AG04449 (cell line): ENCODE measurements around the gene WIPF3.

Source experiments
- CTCF ChIA-PET: fragments of 350-600 bp; formaldehyde crosslinking; extraction: SDS; loops from one replicate; lab custom pipeline; 2021; ENCODE audit warnings: antibody characterized with exemption; lab: Yijun Ruan, JAX
- POLR2A ChIA-PET: fragments of 400-600, 350-600 bp; formaldehyde crosslinking; extraction: SDS; loops from one replicate; lab custom pipeline; 2020; ENCODE audit warnings: antibody characterized with exemption, inconsistent platforms; lab: Yijun Ruan, JAX
- DNase-seq: peaks from one replicate; pipeline ENCODE4 v3.0.0-alpha.2; 2010; ENCODE audit warnings: low read depth, low spot score
- H3K4me3 ChIP-seq: 2 replicates; pipeline ENCODE4 v1.5.1; 2011; ENCODE audit warnings: low read depth, mild to moderate bottlenecking, control low read depth, low read length
- TF ChIP-seq, protein P1 (sequence below): IDR thresholded peaks from one replicate; pipeline ENCODE4 v1.5.1; 2011; ENCODE audit warnings: mild to moderate bottlenecking, moderate library complexity, low read length, control low read depth, inconsistent platforms; ENCODE audit not compliant: insufficient read depth; ENCODE audit errors: missing control alignments

WIPF3 gene

DNA sequence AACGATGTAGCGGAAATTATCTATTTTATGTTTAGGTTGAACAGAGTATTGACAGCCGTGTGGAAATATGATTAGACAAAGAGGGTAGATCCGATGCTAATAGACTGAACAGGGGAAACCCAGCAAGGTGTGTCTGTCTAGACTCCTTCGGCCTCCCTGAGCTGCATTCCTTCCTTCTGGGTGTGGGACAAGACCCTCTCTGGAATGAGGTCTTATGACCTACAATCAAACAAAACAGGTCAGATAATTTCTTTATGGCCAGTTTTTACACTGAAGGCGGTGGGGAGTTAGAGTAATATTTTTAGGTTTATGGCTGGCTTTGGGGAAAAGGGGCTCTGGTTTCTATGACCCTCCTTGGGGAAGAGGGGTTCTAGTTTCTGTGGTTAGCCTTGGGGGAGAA, 41.2 kb downstream of the WIPF3 start:
- TF ChIP-seq, protein P1, sequence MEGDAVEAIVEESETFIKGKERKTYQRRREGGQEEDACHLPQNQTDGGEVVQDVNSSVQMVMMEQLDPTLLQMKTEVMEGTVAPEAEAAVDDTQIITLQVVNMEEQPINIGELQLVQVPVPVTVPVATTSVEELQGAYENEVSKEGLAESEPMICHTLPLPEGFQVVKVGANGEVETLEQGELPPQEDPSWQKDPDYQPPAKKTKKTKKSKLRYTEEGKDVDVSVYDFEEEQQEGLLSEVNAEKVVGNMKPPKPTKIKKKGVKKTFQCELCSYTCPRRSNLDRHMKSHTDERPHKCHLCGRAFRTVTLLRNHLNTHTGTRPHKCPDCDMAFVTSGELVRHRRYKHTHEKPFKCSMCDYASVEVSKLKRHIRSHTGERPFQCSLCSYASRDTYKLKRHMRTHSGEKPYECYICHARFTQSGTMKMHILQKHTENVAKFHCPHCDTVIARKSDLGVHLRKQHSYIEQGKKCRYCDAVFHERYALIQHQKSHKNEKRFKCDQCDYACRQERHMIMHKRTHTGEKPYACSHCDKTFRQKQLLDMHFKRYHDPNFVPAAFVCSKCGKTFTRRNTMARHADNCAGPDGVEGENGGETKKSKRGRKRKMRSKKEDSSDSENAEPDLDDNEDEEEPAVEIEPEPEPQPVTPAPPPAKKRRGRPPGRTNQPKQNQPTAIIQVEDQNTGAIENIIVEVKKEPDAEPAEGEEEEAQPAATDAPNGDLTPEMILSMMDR, result no peak
- no peak overlapping the region for H3K4me3 ChIP-seq
- DNase-seq, result no peak
- ChIA-PET CTCF (no interaction called here), POLR2A (no interaction called here)

DNA sequence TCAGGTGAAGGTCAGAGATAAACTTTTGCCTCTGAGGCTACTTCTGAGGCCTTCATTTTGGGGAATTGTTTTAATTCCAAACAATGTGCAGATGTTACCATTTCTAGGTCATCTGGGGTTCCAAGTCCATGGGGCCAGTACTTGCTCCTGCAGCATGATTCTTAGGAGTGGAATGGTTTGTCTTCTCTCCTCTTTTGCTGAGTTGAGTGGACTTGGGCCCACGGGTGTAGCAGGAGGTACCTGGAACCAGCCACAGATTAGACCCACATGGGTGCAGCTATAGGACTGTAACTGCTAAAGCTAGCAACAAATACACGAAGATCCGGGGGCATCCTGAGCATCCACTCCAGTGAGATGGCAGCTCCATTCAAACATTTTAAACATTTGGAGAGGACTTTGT, 41.6 kb downstream of the WIPF3 start:
- DNase-seq, result no peak
- H3K4me3 ChIP-seq, result no peak overlapping the region
- CTCF ChIA-PET, result interaction anchor here (0.9 kb wide), 1 partner anchor 73 kb away, joined by 4 read pairs; no protein-coding TSS in a partner anchor
- POLR2A ChIA-PET, result no interaction called here
- TF ChIP-seq, protein P1, result no peak

DNA sequence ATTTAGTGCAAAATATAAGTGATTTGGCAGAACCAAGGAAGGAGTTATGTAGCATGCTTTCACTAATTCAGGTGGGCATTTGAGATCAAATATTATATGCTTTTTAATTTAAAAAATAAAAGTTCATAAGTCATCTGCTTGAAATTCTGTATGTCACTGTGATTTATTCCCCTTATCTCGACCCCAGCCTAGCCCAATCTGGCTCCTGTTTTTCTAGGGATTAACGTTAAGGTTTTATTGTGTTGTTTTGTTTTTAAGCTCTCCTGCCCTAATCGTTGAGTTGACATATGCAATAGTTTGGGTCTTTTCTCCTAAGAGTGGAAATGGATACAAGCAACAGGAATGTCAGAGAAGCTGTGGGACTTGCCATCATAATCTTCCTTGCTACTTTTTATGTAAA, 42.6 kb downstream of the WIPF3 start:
- ChIA-PET POLR2A (no interaction called here), CTCF (interaction anchor here (0.9 kb wide), 1 partner anchor 72 kb away, joined by 4 read pairs; no protein-coding TSS in a partner anchor)
- H3K4me3 ChIP-seq, result no peak overlapping the region
- TF ChIP-seq, protein P1, result no peak
- no peak for DNase-seq

DNA sequence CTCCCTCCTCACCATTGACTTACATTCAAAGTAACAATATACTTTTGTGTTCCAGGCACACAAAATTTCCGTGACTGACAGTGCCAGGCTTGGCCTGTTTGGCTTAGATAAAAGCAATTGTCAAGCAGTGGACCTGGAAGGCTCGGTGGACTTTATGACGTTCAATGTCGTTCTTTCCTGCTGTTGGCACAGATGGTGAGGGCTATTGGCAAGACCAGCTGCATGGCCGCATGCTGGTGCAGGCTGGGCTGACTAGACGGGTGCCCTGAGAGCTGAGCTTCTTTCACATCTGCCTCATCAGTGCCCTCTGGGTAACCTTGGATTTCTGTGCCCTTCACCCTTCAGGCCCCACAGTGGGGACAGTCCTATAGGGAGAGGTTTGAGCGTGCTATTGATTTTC, 45.2 kb downstream of the WIPF3 start:
- ChIA-PET POLR2A (no interaction called here), CTCF (interaction anchor here (1.0 kb wide), 1 partner anchor 27 kb away, joined by 3 read pairs; no protein-coding TSS in a partner anchor)
- TF ChIP-seq, protein P1, result no peak
- no peak for DNase-seq
- H3K4me3 ChIP-seq, result no peak overlapping the region

DNA sequence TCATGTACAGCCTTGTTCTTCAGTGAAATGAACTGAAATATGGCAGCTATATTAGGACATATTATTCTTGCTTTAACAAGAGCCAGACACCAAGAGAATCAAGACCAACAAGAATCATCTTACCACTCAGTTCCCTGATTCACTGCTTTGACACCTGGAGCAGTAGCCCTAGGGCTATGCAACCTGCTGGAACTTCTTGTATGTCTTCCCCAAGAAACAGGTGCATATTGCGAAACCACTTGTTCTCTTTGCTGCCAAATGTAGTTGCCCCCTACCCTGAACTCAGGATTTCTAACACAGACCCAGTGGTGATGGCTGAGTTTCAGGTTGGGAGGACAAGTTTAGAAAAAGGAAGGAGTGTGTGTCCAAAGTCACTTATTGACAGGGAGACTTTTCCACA, 46.1 kb downstream of the WIPF3 start:
- no peak for DNase-seq
- POLR2A ChIA-PET, result no interaction called here
- H3K4me3 ChIP-seq, result no peak overlapping the region
- CTCF ChIA-PET, result interaction anchor here (1.0 kb wide), 1 partner anchor 26 kb away, joined by 3 read pairs; no protein-coding TSS in a partner anchor
- TF ChIP-seq, protein P1, result no peak

DNA sequence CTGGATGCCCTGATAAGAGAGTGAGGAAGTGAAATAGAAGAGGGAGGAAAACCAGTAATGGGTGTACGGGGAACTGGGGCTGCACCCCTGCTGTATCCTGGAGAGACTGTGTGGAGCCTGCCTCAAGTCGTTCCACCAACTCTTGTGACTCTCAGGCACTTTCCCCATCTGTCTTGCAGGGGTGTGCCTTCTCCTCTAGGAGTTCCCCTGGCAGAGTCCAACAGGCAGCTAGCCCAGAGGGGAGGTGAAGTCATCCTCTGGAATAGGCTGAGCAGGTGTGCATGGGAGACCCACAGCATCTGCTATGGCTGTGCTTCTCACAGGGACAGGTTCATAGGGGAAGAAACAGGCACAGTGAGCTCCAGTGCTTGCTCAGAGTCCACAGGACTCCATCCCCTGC, 46.8 kb downstream of the WIPF3 start:
- no peak for DNase-seq
- POLR2A ChIA-PET, result no interaction called here
- TF ChIP-seq, protein P1, result no peak
- CTCF ChIA-PET, result no interaction called here
- H3K4me3 ChIP-seq, result no peak overlapping the region
